ENCODE results near the gene SENP7. TPM values are rescaled to one million over a fixed set of nuclear protein-coding genes. Genes with fewer than 3 reads are reported as not detected.

The SENP7 gene
- total RNA-seq, 1 donor from 2014 or later = 17.9 TPM

DNA sequence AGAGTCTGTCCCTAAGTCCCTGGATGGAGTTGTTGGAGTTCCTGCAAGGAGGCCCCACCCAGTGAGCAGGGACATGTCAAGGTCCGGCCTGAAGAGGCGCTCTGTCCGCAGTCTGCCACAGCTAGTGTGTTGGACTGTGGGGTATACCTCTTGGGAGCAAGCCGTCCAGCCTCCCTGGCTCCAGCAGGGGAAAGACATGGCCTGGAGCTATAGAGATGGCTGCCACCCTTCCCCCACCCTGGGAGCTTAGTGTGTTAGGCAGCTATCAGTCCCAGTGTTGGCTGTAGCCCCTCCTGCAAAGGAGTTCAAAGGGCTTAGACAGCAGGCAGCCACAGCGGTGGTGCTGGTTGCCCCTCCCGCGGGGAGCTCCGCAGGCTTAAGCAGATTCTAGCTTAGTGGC, 212.9 kb downstream of the SENP7 start:
- Histone ChIP-seq H3K27me3 (no peaks in the 10 kb centered on the region), H3K36me3 (no peaks in the 10 kb centered on the region), H3K4me3 (no peak overlapping the region), H3K9me3 (no peaks in the 10 kb centered on the region), H3K27ac (no peak overlapping the region), H3K4me1 (no peaks in the 10 kb centered on the region)
- DNase-seq (ENCODE audit: extremely low spot score in 2 of 2) = no peak
- intact Hi-C loops (cut with DNase I) = no loop called here
- TF ChIP-seq POLR2AphosphoS5 (IDR thresholded peaks at IDR 0.05; ENCODE audit: insufficient read depth in 1 of 2, low read depth in 1 of 2) = no peak
- no peak for TF ChIP-seq POLR2A (IDR thresholded peaks at IDR 0.05)
- TF ChIP-seq, protein P1, sequence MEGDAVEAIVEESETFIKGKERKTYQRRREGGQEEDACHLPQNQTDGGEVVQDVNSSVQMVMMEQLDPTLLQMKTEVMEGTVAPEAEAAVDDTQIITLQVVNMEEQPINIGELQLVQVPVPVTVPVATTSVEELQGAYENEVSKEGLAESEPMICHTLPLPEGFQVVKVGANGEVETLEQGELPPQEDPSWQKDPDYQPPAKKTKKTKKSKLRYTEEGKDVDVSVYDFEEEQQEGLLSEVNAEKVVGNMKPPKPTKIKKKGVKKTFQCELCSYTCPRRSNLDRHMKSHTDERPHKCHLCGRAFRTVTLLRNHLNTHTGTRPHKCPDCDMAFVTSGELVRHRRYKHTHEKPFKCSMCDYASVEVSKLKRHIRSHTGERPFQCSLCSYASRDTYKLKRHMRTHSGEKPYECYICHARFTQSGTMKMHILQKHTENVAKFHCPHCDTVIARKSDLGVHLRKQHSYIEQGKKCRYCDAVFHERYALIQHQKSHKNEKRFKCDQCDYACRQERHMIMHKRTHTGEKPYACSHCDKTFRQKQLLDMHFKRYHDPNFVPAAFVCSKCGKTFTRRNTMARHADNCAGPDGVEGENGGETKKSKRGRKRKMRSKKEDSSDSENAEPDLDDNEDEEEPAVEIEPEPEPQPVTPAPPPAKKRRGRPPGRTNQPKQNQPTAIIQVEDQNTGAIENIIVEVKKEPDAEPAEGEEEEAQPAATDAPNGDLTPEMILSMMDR (IDR thresholded peaks at IDR 0.05) = no peak

- intact Hi-C loops (cut with DNase I) = no loop called here
- Histone ChIP-seq H3K9me3 (no peaks in the 10 kb centered on the region), H3K27me3 (no peaks in the 10 kb centered on the region), H3K27ac (no peak overlapping the region), H3K4me1 (no peaks in the 10 kb centered on the region), H3K4me3 (no peak overlapping the region), H3K36me3 (no peaks in the 10 kb centered on the region)
- TF ChIP-seq POLR2AphosphoS5 (IDR thresholded peaks at IDR 0.05; ENCODE audit: insufficient read depth in 1 of 2, low read depth in 1 of 2) (no peak), POLR2A (IDR thresholded peaks at IDR 0.05) (no peak)
- TF ChIP-seq, protein P1 (IDR thresholded peaks at IDR 0.05) = no peak
- no peak for DNase-seq (ENCODE audit: extremely low spot score in 2 of 2)
Measured at GRCh38 chr3:101292027-101292426, 221.0 kb downstream of the SENP7 start.

GRCh38 chr3:101288294-101288693, 224.7 kb downstream of the SENP7 start:
- TF ChIP-seq, protein P1 (IDR thresholded peaks at IDR 0.05) = no peak
- no peak for TF ChIP-seq POLR2AphosphoS5 (IDR thresholded peaks at IDR 0.05; ENCODE audit: insufficient read depth in 1 of 2, low read depth in 1 of 2)
- TF ChIP-seq POLR2A (IDR thresholded peaks at IDR 0.05) = no peak
- intact Hi-C loops (cut with DNase I) = no loop called here
- H3K27me3 ChIP-seq = no peaks in the 10 kb centered on the region
- H3K4me1 ChIP-seq = no peaks in the 10 kb centered on the region
- H3K9me3 ChIP-seq = no peaks in the 10 kb centered on the region
- no peaks in the 10 kb centered on the region for H3K36me3 ChIP-seq
- H3K27ac ChIP-seq = no peak overlapping the region
- H3K4me3 ChIP-seq = no peak overlapping the region
- no peak for DNase-seq (ENCODE audit: extremely low spot score in 2 of 2)

DNA sequence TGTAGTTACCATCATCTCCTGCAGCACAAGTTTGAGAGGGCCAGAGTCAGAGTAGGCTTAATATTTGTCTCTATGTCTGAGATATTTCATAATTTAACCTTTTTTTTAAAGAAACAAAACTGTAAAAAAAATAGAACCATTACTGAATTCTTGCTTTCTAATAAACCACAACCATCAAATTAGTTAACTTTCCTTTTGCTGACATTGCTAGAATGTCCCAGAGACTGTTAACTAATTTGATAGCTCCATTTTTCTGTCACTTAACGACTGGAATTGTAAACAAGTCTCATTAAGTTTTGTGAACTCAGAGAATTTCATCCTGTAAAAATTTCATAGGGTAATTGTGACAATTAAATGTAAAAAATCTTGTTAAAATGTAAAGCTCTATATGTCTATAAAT, 228.3 kb downstream of the SENP7 start:
- Histone ChIP-seq H3K4me1 (no peaks in the 10 kb centered on the region), H3K4me3 (no peak overlapping the region), H3K27me3 (no peaks in the 10 kb centered on the region), H3K27ac (no peak overlapping the region), H3K36me3 (no peaks in the 10 kb centered on the region), H3K9me3 (no peaks in the 10 kb centered on the region)
- TF ChIP-seq POLR2AphosphoS5 (IDR thresholded peaks at IDR 0.05; ENCODE audit: insufficient read depth in 1 of 2, low read depth in 1 of 2) = no peak
- TF ChIP-seq, protein P1 (IDR thresholded peaks at IDR 0.05) = no peak
- TF ChIP-seq POLR2A (IDR thresholded peaks at IDR 0.05) = no peak
- no peak for DNase-seq (ENCODE audit: extremely low spot score in 2 of 2)
- intact Hi-C loops (cut with DNase I) = no loop called here

GRCh38 chr3:101281521-101282030, 231.4 kb downstream of the SENP7 start:
- TF ChIP-seq, protein P1 (IDR thresholded peaks at IDR 0.05) = no peak
- no peaks in the 10 kb centered on the region for H3K36me3 ChIP-seq
- H3K9me3 ChIP-seq = no peaks in the 10 kb centered on the region
- no peak overlapping the region for H3K4me3 ChIP-seq
- no peak for DNase-seq (ENCODE audit: extremely low spot score in 2 of 2)
- H3K27ac ChIP-seq = no peak overlapping the region
- intact Hi-C loops (cut with DNase I) = no loop called here
- H3K4me1 ChIP-seq = no peaks in the 10 kb centered on the region
- H3K27me3 ChIP-seq = no peaks in the 10 kb centered on the region

All from vagina (tissue), 2 donors.